ENCODE results near the gene NXNL1.

NXNL1 gene

DNA sequence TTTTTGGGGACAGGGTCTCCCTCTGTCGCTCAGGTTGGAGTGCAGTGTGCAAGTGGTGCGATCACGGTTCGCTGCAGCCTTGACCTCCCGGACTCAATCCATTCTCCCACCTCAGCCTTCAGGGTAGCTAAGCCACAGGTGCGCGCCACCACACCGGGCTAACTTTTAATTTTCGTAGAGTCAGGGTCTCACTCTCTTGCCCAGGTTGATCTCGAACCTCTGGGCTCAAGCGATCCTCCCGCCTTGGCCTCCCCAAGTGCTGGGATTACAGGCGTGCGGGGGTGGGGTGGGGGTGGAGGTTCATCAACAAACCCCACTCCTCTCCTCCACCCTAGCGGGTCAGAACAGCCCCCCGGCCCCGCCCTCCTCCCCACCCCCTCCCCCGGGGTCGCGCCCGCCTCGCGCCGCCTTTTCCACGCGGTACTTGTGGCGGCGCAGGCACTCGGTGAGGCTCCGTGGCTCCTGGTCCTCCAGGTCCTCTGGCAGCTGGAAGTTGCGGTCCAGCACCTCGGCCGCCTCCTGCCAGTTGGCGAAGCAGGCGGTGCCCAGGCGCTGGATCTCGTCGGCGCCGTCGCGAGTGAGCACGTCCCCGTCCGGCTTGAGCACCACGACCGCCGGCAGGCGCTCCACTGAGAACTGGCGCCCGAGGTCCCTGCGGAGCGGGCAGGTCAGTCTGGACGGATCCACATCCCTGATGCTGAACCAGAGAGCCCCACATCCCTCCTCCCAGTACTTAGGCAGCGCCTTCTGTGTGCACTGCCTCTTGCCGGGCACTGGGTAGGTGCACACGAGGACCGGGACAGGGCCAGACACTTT lies 5.2 kb downstream of the NXNL1 start:
- DNase-seq, result no peak

DNA sequence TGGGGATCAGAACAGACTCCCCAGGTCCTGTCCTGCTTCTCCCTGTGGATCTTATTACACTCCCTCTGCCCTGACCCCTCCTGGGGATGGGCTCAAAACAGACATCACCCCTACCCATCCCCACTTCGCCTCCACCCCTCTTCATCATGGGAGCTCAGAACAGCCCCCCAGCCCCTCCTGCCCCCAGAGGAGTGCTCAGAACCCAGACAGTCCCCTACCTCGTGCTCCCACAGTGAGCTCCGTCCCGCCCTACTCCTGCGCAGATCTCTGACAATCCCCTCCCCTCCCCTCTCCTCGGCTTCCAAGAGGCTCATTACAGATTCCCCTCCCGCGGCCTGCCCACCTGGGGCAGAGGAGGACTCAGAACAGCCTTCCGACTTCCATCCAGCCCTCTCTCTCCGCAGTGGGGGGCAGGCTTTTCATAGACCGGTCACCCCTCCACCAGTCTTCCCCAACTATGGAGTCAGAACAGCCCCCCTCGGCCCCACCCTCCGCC lies 6.1 kb downstream of the NXNL1 start:
- DNase-seq, result no peak

DNA sequence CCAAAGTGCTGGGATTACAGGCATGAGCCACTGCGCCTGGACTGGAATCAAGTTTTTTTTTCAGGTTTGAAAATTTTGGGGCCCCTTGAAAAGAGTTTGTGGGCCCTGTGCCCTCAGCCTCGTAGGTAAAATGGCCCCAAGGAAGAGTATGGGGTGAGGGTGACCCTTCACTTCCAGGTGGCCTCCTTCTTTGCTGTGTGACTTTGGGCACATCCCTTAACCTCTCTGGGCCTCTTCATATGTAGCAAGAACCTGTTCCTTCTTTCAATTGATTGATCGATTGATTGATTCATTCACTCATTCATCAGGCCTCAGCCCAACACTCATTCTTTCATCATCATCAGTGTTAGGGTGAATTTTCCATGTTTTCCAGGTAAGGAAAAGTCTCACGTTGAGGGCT lies 8.9 kb downstream of the NXNL1 start:
- DNase-seq, result no peak

DNA sequence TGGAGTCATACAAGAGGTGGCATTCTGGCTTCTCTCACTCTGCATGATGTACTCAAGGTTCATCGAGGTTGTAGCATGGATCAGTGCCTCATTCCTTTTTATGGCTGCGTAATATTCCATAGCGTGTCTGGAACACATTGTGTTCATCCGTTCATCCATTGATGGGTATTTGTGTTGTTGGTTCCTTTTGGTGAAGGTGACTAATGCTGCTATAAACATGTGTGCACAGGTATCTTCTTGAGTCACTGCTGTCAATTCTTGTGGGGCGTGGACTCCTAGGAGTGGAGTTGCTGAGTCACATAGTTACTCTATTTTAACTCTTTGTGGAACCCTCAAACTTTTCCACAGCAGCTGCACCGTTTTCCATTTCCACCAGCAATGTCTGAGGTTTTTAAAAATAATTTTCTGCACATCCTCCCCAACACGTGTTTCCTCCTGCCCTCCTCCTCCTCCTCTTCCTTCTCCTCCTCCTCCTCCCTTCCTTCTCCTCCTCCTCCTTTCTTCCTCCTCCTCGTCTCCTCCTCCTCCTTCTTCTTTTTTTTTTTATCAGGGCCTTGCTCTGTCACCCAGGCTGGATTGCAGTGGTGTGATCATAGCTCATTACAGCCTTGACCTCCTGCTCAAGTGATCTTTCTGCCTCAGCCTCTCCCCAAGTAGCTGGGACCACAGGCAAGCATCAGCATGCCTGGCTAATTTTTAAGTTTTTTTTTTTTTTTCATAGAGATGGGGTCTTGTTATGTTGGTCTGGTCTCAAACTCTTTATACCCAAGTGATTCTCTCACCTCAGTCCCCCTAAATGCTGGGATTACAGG lies 10.3 kb downstream of the NXNL1 start:
- DNase-seq, result no peak

DNA sequence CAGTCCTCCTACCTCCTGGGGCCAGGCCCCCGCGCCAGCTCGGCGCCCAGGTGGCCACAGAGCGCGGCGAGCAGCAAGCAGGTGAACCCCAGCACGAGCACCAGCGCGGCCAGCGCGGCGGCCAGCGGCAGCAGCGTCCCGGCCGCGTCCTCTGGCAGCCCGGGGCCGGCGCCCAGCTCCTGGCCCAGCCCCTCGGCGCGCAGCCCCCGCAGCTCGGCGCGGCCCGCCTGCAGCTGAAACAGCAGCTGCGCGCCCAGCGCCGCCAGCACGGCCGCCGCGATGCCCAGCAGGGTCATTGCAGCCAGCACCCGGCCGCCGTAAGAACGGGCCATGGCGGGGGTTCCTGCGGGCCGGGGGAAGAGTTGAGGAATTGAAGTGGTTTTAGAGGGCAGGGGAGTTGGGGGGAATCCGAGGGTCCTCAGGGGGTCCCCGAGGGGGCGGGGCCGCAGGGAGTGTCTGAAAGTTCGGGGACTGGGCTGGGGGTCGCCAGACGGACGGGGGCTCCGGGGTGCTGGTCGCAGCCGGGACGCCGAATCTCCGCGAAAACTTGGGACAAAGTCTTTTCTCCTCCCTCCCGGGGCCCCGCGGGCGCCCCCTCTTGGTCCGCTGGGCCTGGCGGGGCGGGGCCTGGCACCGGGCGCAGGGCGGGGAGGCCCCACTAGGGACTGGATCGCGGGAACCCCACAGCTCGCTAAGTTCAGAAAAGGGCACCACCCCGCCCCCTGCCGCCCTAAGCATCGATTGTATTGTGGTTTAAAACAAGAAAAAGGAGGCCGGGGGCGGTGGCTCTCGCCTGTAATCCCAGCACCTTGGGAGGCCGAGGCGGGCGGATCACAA lies 12.4 kb downstream of the NXNL1 start, which contains the start of gene TMEM221:
Gene TMEM221 (minus strand): TSS at position 538 of the 837 bp plus-strand sequence. CDS start 206 bp downstream, at position 332.
- no peak for DNase-seq

DNA sequence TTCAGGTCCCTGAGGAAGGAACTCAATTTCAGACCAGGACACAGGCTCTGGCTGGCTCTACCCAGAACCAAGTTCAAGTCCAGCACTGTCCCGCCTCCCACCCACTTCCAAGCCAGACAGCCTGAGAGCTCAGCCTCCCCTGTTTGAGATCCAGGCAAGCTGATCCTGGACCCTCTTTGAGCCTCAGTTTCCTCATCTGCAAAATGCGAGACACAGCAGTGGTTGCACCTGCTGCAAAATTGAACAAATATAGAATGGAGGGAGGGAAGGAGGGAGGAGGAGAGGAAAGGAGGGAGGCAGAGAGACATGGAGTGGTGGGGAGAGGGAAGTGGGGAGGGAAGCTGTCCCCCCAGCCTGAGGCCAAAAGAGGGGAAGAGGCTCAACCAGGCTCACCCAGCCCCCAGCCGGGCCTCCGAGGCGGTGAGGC lies 13.0 kb downstream of the NXNL1 start:
- DNase-seq, result no peak

DNA sequence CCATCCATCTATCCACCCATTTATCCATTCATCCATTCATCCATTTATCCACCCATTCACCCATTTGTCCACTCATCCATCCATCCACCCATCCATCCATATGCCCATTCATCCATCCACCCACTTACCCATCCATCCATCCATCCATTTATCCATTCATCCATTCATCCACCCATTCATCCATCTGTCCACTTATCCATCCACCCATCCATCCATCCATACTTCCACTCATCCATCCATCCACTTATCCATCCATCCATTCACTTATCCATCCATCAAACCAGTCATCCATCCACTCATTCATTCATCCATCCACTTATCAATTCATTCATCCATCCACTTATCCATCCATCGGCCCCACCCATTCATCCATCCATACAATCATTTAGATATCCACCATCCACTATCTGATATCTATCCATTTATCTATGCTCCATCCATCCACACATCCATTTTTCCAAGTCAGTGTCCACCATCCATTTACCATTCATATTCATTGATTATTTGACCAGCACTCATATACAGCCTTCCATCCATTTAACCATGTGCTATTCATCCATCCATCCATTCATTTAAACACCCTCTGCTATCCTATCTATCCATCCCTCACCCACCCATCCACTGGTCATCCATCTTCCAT lies 15.1 kb downstream of the NXNL1 start:
- DNase-seq, result no peak

DNA sequence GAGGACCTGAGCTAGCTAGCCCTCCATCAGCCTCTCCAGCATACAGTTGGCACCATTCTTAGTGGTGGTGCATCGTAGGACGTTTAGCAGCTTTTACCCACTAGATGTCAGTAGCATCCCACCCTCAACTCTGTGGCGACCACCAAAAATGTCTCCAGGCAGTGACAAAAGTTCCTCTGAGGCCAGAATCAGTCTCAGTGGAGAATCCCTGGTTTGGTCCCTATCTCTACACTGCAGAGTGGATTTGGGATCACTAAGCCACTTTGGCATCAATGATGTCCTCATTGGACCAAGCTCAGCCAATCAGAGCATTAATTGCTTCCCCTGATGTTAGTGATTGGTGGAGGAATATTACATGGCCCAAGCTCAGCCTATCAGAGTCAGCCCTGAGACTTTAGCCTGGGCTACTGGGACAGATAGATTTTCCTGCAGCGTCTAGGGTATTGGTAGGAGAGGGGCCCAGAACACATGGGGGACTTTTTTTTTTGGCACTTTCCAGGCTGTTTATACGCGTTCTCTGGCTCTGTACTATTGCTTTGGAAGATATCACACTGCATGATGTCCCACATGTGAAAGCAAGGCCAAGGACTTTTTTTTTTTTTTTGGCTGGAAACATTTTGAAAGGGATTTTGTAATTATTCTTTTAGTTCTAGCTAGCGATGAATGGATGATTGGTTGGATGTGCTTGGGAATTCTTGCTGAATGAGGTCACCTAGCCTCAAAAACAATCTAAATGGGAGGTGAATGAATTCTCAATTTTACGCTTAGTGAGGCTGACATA lies 19.3 kb downstream of the NXNL1 start:
- peak; percentile 13 for DNase-seq

DNA sequence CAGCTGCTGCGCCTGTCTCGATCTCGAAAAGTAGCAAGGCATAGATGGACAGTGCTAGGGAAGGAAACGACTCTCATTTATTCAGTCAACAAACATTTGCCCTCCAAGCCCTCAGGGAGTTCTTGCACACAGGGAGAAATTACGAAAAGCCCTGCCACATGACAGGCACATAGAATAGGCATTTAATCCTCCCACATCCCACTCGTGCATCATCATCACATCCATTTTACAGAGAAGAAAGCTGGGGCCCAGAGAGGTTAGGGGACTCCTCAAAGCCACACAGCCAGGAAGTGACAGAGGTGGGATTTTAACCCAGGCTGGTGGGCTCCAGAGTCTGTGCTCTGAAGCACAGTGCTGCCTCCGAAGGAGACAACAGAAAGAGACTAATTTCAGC lies 23.9 kb downstream of the NXNL1 start:
- DNase-seq, result no peak

DNA sequence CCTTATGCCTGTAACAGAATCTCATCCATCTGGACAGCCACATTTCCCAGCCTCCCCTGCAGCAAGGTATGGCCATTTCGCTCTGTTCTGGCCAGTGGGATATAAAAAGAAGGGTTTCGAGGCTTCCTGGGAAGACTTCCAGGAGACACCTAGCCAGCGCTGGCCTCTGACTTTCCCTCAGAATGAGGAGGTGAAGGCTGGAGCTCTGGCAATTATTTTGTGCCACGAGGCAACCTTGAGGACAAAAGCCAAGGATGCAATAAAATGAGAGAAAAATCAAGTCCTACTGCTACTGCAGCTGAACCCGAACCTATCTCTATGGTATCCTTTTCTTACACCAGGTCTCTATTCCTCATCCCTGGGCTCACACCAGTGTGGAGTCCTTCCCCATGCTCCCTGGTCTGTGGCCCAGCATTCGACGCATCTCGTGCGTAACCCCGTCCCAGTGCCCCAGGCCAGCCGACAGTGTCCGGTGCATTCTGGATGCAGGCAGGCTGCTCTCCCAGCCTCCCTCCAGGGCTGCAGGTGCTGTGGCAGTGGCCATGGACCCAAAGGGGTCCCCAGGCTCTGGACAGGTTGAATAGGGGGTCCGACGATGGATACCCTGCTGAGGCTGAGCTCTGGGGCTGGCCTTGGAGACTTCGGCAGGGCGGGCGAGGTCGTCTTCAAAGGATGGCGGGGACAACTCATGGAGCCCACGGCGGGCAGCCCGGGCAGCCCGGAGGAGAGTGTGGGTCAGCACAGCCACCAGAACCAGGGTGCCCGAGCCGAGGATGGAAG lies 24.4 kb downstream of the NXNL1 start:
- DNase-seq, result no peak

DNA sequence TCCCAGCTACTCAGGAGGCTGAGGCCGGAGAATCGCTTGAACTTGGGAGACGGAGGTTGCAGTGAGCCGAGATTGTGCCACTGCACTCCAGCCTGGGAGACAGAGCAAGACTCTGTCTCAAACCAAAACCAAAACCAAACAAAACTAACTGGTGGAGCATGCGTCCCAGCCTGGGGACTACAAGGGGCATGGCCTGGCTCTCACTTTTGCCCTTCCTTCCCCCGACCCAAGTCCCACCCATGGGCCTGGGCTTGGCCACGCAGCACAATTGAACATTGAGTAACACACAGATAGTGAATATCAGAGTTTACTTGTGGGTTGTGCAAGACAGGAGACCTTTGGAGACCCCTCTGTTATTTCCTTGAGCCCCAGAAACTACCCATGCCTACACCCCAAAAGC lies 25.5 kb downstream of the NXNL1 start:
- no peak for DNase-seq

DNA sequence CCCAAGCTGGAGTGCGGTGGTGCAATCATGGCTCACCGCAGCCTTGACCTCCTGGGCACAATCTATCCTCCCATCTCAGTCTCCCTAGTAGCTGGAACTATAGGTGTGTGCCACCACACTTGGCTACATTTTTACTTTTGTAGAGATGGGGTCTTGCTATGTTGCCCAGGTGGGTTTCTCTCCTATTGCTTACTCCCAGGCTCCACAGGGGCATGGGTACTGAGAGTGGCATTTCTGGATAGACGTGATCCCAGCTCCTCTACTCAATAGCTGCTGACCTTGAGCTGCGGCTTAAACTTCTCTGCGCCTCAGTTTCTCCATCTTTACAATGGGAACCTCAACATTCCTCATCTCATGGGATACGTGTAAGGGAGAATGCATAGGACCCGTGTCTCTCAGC lies 29.3 kb downstream of the NXNL1 start:
- no peak for DNase-seq

DNA sequence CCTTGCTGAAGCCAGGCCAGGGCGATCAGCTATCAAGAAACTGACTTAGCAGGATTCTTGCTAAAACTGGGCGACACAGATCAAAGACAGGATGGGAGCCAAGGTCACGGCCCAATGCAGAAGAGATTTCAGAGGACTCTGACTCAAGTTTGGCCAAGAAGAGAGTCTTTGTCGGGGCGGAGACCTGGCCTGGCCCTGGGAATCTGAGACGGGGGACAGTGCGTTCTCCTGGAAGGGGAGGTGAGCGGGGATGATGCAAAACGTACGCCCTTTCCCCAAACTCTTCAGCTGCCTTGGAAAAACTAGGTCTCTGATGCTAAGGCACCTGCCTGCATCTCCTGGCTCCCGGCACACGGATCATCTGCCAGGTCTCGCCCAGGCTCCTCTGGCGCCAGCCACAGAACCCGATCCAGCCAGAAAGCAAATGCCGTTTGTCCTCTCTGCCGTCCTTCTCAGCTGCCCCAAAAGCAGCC lies 31.0 kb downstream of the NXNL1 start:
- DNase-seq, result no peak

DNA sequence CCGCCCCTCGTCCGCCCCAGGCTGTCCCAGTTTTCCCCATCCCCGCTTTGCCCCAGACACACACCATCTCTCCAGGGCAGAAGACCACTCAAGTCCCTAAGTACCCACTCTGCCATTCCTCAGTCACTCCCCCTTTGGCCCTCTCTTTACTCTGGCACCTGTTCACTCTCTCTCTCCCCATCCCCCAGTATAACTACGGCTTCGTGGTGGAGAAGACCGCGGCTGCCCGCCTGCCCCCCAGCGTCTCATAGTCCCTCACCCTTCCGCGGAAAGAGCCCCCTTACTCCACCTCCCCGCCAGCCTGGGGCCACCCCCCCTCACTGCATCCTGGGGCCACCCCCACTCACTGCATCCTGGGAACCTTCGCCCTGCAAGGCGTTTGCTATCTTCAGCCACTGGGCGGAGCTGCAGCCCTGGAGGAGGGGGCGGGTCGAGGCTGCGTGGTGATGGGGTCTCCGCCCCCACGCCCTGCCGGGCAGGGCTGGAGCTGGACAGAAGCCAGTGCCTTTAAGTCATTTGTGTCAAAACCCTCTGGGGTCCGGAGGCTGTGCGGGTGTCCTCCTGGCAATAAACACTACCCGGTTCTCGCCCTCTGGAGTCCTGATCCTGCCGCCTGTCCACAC lies 35.9 kb downstream of the NXNL1 start:
- DNase-seq, result peak; percentile 8

DNA sequence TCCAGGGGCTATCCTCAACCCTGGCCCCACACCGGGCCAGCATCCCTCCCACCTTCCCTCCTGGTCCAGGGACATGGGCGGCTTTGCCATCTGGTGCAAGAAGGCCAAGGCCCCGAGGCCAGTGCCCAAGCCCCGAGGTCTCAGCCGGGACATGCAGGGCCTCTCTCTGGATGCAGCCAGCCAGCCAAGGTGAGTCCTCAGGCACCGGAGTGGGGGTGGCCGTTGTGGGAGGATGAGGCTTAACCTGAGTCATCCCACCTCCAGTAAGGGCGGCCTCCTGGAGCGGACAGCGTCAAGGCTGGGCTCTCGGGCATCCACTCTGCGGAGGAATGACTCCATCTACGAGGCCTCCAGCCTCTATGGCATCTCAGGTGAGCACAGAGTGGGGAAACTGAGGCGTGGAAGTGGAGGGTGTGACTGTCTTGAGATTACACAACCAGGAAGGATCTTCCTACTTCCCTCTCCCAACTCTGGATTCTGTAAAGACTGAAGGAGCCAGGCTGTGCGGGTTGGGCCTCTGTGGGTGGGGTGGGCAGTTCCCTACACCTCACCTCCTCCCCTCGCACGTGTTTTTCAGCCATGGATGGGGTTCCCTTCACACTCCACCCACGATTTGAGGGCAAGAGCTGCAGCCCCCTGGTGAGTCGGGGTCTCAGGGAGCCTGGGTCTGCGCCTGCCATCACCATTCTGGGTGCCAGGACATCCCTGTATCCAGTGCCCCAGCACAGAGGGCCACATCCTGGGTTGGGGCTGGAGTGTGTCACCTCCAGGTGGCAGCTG lies 37.1 kb downstream of the NXNL1 start:
- no peak for DNase-seq

DNA sequence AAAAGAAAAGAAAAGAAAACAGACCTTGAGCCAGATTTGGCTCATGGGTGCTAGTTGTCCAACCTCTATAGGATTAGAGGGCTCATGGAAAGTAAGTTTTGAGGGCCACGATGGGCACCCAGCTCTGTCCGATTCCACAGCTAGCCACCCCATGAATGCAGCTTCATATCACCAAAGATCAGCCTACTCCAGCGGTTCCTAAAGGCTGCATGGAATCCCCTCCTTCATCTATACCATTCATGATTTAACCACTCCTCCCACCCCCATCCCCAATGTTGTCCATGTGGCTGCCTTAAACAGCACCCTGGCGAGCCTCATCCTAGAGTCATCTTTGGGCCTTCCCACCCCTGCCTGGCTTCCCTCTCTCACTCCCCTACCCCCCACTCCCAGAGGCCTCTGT lies 38.8 kb downstream of the NXNL1 start:
- DNase-seq, result no peak

DNA sequence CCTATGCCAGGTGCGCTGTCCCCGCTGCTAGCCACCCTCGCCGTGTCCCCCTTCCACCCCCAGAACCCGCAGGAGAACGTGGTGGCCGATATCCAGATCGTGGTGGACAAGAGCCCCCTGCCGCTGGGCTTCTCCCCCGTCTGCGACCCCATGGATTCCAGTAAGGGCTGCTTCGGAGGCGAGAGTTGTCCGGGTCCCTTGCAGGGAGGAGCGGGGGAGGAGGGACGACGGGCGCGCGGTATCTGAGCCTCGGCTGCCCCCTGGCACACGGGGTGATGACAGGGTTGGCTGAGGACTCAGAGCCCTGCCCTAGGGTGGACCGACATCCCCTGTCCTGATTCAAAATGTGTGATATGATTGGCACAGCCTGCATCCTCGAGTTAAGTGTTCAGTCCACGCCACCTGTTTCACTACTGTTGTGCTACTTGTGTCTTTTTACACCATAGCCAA lies 40.2 kb downstream of the NXNL1 start:
- no peak for DNase-seq

DNA sequence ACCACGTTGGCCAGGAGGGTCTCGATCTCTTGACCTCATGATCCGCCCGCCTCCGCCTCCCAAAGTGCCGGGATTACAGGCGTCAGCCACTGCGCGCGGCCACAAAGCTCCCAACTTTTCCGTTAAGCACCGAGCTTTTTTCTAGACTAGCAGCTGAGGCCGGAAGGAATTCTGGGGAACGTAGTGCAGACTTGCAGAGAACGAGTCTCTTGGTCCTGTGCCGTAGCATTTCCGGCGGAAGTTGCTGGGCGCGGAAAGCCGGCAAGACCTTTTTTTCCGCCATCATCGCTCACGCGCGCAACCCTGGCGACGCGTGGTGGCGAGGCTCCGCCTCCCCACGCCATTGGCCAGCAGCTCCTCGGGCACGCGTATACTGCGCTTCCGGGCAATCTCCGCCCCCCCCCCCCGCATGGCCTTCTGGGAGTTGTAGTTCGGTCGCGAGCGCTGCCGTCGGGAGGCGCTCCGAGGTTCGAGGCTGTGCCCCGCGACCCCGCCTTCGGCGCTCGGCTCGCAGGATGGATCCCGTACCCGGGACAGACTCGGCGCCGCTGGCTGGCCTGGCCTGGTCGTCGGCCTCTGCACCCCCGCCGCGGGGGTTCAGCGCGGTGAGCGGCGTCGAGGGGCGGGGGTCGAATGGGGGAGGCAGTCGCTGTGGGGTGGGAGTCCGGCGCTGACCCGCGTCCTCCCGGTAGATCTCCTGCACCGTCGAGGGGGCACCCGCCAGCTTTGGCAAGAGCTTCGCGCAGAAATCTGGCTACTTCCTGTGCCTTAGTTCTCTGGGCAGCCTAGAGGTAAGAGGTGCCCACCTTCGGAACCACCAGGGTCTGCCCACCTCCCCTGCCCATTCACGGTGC lies 40.9 kb downstream of the NXNL1 start, which contains the start of gene MVB12A:
Gene MVB12A (plus strand): TSS at position 427 of the 854 bp plus-strand sequence. CDS start 89 bp downstream, at position 516.
- DNase-seq, result peak; percentile 95
